ENCODE measurements around the gene YJEFN3.

The YJEFN3 gene

GRCh38 chr19:19498255-19498991 is 30.3 kb upstream of the YJEFN3 start:
- no peak for DNase-seq (ENCODE audit: low read depth)

- DNase-seq (ENCODE audit: low read depth) = no peak
These were observed 29.3 kb upstream of the YJEFN3 start for GRCh38 chr19:19499272-19499995.

GRCh38 chr19:19500975-19501644 is 27.6 kb upstream of the YJEFN3 start:
- no peak for DNase-seq (ENCODE audit: low read depth)

GRCh38 chr19:19501798-19502197 is 26.9 kb upstream of the YJEFN3 start:
- no peak for DNase-seq (ENCODE audit: low read depth)

- no peak for DNase-seq (ENCODE audit: low read depth)
These were observed 26.4 kb upstream of the YJEFN3 start for GRCh38 chr19:19502281-19502680.

- no peak for DNase-seq (ENCODE audit: low read depth)
These were observed 25.7 kb upstream of the YJEFN3 start for GRCh38 chr19:19502808-19503602.

- no peak for DNase-seq (ENCODE audit: low read depth)
These were observed 23.7 kb upstream of the YJEFN3 start for GRCh38 chr19:19504754-19505668.

GRCh38 chr19:19505669-19506326 is 22.9 kb upstream of the YJEFN3 start:
- no peak for DNase-seq (ENCODE audit: low read depth)

- no peak for DNase-seq (ENCODE audit: low read depth)
These were observed 22.1 kb upstream of the YJEFN3 start for GRCh38 chr19:19506592-19506991.

- no peak for DNase-seq (ENCODE audit: low read depth)
These were observed 21.4 kb upstream of the YJEFN3 start for GRCh38 chr19:19507354-19507753.

GRCh38 chr19:19508217-19508616 is 20.5 kb upstream of the YJEFN3 start:
- no peak for DNase-seq (ENCODE audit: low read depth)

- DNase-seq (ENCODE audit: low read depth) = no peak
These were observed 18.3 kb upstream of the YJEFN3 start for GRCh38 chr19:19510432-19510831.

- no peak for DNase-seq (ENCODE audit: low read depth)
These were observed 15.0 kb upstream of the YJEFN3 start for GRCh38 chr19:19513682-19514081.

- no peak for DNase-seq (ENCODE audit: low read depth)
These were observed 14.5 kb upstream of the YJEFN3 start for GRCh38 chr19:19514215-19514657.

- DNase-seq (ENCODE audit: low read depth) = no peak
These were observed 13.7 kb upstream of the YJEFN3 start, which contains the start of gene TSSK6 for GRCh38 chr19:19514881-19515641. TSS of gene TSSK6 (minus strand) at chr19:19515548. CDS start at chr19:19515427, 121 bp downstream.

- DNase-seq (ENCODE audit: low read depth) = peak; percentile 78
These were observed 12.8 kb upstream of the YJEFN3 start, which contains the start of gene NDUFA13 for GRCh38 chr19:19515642-19516519. TSS of gene NDUFA13 (plus strand) at chr19:19516225. CDS start at chr19:19516239, 14 bp downstream.

- DNase-seq (ENCODE audit: low read depth) = no peak
These were observed 11.5 kb upstream of the YJEFN3 start for GRCh38 chr19:19517235-19517619.

- DNase-seq (ENCODE audit: low read depth) = no peak
These were observed 7.7 kb upstream of the YJEFN3 start for GRCh38 chr19:19520989-19521388.
